Measurements from ENCODE around the gene PPBP.

DNA sequence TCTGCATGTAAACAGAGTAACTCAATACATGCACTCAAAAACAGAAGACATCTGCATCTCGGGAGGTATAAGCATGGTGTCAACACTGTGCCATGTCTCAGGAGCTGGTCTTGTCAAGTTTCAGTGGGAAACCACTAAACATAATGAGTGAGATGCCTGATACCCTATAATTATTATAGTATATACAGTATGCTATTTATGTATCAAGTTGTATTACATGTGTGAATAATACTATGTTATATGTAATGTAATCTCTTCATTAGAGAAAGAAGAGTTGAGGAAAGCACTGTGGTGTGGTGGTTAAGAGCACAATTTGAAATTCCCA lies 2.5 kb downstream of the PPBP start:
- no peak for TF ChIP-seq REST (IDR thresholded peaks at IDR 0.05; ENCODE audit: insufficient read depth in 1 of 2, low read depth in 2 of 2, low read length in 2 of 2)
- no peak for TF ChIP-seq POLR2AphosphoS5 (IDR thresholded peaks at IDR 0.05; ENCODE audit: low read depth, low read length)

All from PFSK-1 (cell line).